Gastrocnemius medialis (tissue), 4 donors: Measurements from ENCODE around the gene ZFC3H1. TPM values are rescaled to one million over a fixed set of nuclear protein-coding genes. Genes with fewer than 3 reads are reported as not detected.

Source experiments
- ATAC-seq, 2 donors: fragments of 150-250 bp; one replicate each; pipeline ENCODE4 v1.9.1; 2016
- DNase-seq, 2 donors: peaks; one replicate each; pipeline ENCODE4 v3.0.0-alpha.2; 2019
- H3K27ac ChIP-seq, 4 donors: fragments of 200-600 bp; sonication (generic); 1 replicate in 1 of 4; 2 replicates in 3 of 4; pipeline ENCODE4 v1.5.1; 2016 to 2018; ENCODE audit warnings: mild to moderate bottlenecking in 2 of 4, moderate library complexity in 1 of 4
- H3K27me3 ChIP-seq, 3 donors: fragments of 200-600 bp; sonication (generic) in 2 of 3; 1 replicate in 1 of 3; 2 replicates in 2 of 3; pipeline versions ENCODE4 v1.5.1 to v1.6.0; 2016 to 2019; ENCODE audit warnings: mild to moderate bottlenecking in 1 of 3, moderate library complexity in 1 of 3
- H3K36me3 ChIP-seq, 2 donors: fragments of 200-600 bp; sonication (generic) in 1 of 2; one replicate each; pipeline ENCODE4 v1.5.1; 2017 to 2018
- H3K4me1 ChIP-seq, 2 donors: fragments of 200-600 bp; sonication (generic) in 1 of 2; one replicate each; pipeline ENCODE4 v1.5.1; 2016 to 2017; ENCODE audit warnings: mild to moderate bottlenecking in 2 of 2
- H3K4me3 ChIP-seq, 4 donors: fragments of 200-600 bp; sonication (generic) in 3 of 4; 1 replicate in 1 of 4; 2 replicates in 3 of 4; pipeline ENCODE4 v1.5.1; 2016 to 2019; ENCODE audit warnings: mild to moderate bottlenecking in 2 of 4
- H3K9me3 ChIP-seq, 3 donors: fragments of 200-600 bp; sonication (generic) in 2 of 3; 1 replicate in 1 of 3; 2 replicates in 2 of 3; pipeline ENCODE4 v1.5.1; 2016 to 2019
- CTCF ChIP-seq, 5 experiments: fragments of 450-650 bp in 3 of 5; fragments of 200-600 bp in 2 of 5; sonication (generic) in 2 of 5; IDR thresholded peaks in 4 of 5; conservative IDR thresholded peaks in 1 of 5; 1 replicate in 4 of 5; 2 replicates in 1 of 5; pipeline ENCODE4 v1.5.1; 2016 to 2019; ENCODE audit warnings: antibody characterized with exemption in 5 of 5, mild to moderate bottlenecking in 3 of 5, moderate library complexity in 3 of 5
- POLR2A ChIP-seq, 2 donors: fragments of 450-650 bp; IDR thresholded peaks; one replicate each; pipeline ENCODE4 v1.6.1; 2017; ENCODE audit warnings: antibody characterized with exemption in 2 of 2, mild to moderate bottlenecking in 2 of 2, moderate library complexity in 2 of 2
- in situ Hi-C, 4 donors: fragments of 200-750 bp; cut with MboI; loops; one replicate each; pipeline versions ENCODE4 v1.15.0 to v1.8.0; 2017; ENCODE audit warnings: low sequenced_read_pairs in 4 of 4
- intact Hi-C: fragments of 100-400 bp; cut with DNase I; formaldehyde crosslinking; loops from one replicate; pipeline ENCODE4 v1.15.1; 2023; ENCODE audit warnings: low total_unique reads
- total RNA-seq, 4 donors: library from RNA; depleted of rRNA; stranded (reverse); fragments of >200 nt; gene quantifications; one replicate each; pipeline versions ENCODE4 v1.1.0 to v1.2.3, GENCODE V29; 2016

The ZFC3H1 gene
- total RNA-seq, 4 donors from 2014 or later = 6.5 to 26.4 (median 9.1) TPM

- H3K4me1 ChIP-seq = peaks cover 0 to 4% of the 10 kb centered on the region in 2 donors
- H3K27me3 ChIP-seq = no peaks in the 10 kb centered on the region
- H3K4me3 ChIP-seq = no peak overlapping the region
- TF ChIP-seq CTCF (IDR thresholded peaks at IDR 0.05 in 4 of 5, conservative IDR thresholded peaks at IDR 0.05 in 1 of 5) (no peak), POLR2A (IDR thresholded peaks at IDR 0.05) (no peak)
- H3K27ac ChIP-seq = no peak overlapping the region
- ATAC-seq (no peak), DNase-seq (no peak)
- in situ Hi-C loops (loop anchor here in 2 of 4 donors (10.0 to 25.0 kb wide), 3 partner anchors 235 to 238 kb away; no protein-coding TSS in a partner anchor), intact Hi-C loops (no loop called here)
- H3K36me3 ChIP-seq = peaks cover 0 to 51% of the 10 kb centered on the region in 2 donors
- no peaks in the 10 kb centered on the region for H3K9me3 ChIP-seq
Observed at GRCh38 chr12:71649401-71649800, 14.2 kb downstream of the ZFC3H1 start.

GRCh38 chr12:71648537-71648936 is 15.1 kb downstream of the ZFC3H1 start:
- in situ Hi-C loops = loop anchor here in 2 of 4 donors (10.0 to 25.0 kb wide), 3 partner anchors 234 to 239 kb away; no protein-coding TSS in a partner anchor
- Histone ChIP-seq H3K27me3 (no peaks in the 10 kb centered on the region), H3K4me3 (no peak overlapping the region), H3K4me1 (peaks cover 0 to 4% of the 10 kb centered on the region in 2 donors), H3K36me3 (peaks cover 0 to 51% of the 10 kb centered on the region in 2 donors), H3K9me3 (no peaks in the 10 kb centered on the region), H3K27ac (no peak overlapping the region)
- intact Hi-C loops = no loop called here
- no peak for TF ChIP-seq CTCF (IDR thresholded peaks at IDR 0.05 in 4 of 5, conservative IDR thresholded peaks at IDR 0.05 in 1 of 5)
- no peak for TF ChIP-seq POLR2A (IDR thresholded peaks at IDR 0.05)
- ATAC-seq (no peak), DNase-seq (no peak)

- Histone ChIP-seq H3K4me3 (no peak overlapping the region), H3K4me1 (peaks cover 0 to 4% of the 10 kb centered on the region in 2 donors), H3K36me3 (peaks cover 0 to 59% of the 10 kb centered on the region in 2 donors), H3K27me3 (no peaks in the 10 kb centered on the region), H3K9me3 (no peaks in the 10 kb centered on the region), H3K27ac (no peak overlapping the region)
- intact Hi-C loops = no loop called here
- DNase-seq (no peak), ATAC-seq (no peak)
- in situ Hi-C loops = loop anchor here in 2 of 4 donors (10.0 to 25.0 kb wide), 3 partner anchors 232 to 241 kb away; no protein-coding TSS in a partner anchor
- TF ChIP-seq CTCF (IDR thresholded peaks at IDR 0.05 in 4 of 5, conservative IDR thresholded peaks at IDR 0.05 in 1 of 5) (no peak), POLR2A (IDR thresholded peaks at IDR 0.05) (no peak)
Observed at GRCh38 chr12:71646512-71646911, 17.1 kb downstream of the ZFC3H1 start.

GRCh38 chr12:71645268-71645667 is 18.4 kb downstream of the ZFC3H1 start:
- DNase-seq (no peak), ATAC-seq (no peak)
- TF ChIP-seq CTCF (IDR thresholded peaks at IDR 0.05 in 4 of 5, conservative IDR thresholded peaks at IDR 0.05 in 1 of 5) (no peak), POLR2A (IDR thresholded peaks at IDR 0.05) (no peak)
- peaks cover 0 to 66% of the 10 kb centered on the region in 2 donors for H3K36me3 ChIP-seq
- in situ Hi-C loops = loop anchor here in 2 of 4 donors (10.0 to 25.0 kb wide), 3 partner anchors 230 to 242 kb away; no protein-coding TSS in a partner anchor
- no peaks in the 10 kb centered on the region for H3K27me3 ChIP-seq
- no peak overlapping the region for H3K4me3 ChIP-seq
- no peaks in the 10 kb centered on the region for H3K9me3 ChIP-seq
- intact Hi-C loops = no loop called here
- H3K27ac ChIP-seq = peak overlapping the region in 1 of 4 donors; percentile 19
- H3K4me1 ChIP-seq = no peaks in the 10 kb centered on the region
